GM12864 (cell line): ENCODE data around the gene ELOB.

ENCODE experiments used
- DNase-seq: peaks from one replicate; pipeline ENCODE4 v3.0.0-alpha.2; 2011; ENCODE audit warnings: low read depth
- H3K4me3 ChIP-seq: 2 replicates; pipeline ENCODE4 v1.5.1; 2011; ENCODE audit warnings: mild to moderate bottlenecking, low read depth, low read length, control low read depth
- TF ChIP-seq, protein P1 (sequence below): IDR thresholded peaks from 2 replicates; pipeline ENCODE4 v1.5.1; 2011; ENCODE audit warnings: low read depth, mild to moderate bottlenecking, moderate library complexity, low read length, control low read depth, inconsistent platforms; ENCODE audit errors: missing control alignments

The ELOB gene

DNA sequence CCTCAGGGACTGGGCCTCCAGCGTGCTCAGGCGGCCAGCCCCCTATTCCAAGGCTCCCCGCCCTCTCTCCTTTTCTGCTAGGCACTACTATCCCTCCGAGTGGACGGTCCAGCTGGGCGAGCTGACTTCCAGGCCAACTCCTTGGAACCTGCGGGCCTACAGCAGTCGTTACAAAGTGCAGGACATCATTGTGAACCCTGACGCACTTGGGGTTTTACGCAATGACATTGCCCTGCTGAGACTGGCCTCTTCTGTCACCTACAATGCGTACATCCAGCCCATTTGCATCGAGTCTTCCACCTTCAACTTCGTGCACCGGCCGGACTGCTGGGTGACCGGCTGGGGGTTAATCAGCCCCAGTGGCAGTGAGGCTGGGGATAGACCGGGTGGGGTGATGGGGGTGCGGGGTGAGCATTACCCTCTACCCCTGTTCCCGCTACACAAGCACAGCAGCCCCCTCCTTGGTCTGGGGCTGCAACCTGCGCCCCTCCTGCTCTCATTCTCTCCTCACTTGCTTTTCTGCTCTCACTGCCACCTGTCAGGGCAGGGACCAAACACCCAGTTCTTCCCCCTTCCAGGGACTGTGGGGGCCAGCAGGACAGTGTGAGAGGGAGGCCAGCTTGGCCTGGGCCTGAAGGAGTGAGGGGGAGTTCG lies 22.3 kb upstream of the ELOB start:
- H3K4me3 ChIP-seq, result no peak overlapping the region
- TF ChIP-seq, protein P1, sequence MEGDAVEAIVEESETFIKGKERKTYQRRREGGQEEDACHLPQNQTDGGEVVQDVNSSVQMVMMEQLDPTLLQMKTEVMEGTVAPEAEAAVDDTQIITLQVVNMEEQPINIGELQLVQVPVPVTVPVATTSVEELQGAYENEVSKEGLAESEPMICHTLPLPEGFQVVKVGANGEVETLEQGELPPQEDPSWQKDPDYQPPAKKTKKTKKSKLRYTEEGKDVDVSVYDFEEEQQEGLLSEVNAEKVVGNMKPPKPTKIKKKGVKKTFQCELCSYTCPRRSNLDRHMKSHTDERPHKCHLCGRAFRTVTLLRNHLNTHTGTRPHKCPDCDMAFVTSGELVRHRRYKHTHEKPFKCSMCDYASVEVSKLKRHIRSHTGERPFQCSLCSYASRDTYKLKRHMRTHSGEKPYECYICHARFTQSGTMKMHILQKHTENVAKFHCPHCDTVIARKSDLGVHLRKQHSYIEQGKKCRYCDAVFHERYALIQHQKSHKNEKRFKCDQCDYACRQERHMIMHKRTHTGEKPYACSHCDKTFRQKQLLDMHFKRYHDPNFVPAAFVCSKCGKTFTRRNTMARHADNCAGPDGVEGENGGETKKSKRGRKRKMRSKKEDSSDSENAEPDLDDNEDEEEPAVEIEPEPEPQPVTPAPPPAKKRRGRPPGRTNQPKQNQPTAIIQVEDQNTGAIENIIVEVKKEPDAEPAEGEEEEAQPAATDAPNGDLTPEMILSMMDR, result no peak
- no peak for DNase-seq

DNA sequence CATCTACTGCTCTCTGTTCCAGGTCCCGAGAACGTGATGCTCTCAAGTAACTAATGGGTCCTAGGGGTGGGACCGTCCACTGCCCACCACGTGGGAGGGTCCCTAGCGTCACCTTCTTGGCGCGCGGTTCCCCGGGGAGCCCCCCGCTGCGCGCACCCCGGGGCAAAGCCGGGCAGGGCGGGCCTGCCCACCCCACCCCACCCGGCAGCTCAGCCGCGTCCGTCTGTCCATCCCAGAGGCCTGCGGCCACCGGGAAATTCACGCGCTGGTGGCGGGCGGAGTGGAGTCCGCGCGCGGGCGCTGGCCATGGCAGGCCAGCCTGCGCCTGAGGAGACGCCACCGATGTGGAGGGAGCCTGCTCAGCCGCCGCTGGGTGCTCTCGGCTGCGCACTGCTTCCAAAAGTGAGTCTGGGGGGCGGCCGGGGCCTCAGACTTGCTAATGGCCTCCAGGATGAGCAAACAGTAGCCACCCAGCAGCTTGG lies 21.7 kb upstream of the ELOB start:
- TF ChIP-seq, protein P1, result no peak
- no peak for DNase-seq

DNA sequence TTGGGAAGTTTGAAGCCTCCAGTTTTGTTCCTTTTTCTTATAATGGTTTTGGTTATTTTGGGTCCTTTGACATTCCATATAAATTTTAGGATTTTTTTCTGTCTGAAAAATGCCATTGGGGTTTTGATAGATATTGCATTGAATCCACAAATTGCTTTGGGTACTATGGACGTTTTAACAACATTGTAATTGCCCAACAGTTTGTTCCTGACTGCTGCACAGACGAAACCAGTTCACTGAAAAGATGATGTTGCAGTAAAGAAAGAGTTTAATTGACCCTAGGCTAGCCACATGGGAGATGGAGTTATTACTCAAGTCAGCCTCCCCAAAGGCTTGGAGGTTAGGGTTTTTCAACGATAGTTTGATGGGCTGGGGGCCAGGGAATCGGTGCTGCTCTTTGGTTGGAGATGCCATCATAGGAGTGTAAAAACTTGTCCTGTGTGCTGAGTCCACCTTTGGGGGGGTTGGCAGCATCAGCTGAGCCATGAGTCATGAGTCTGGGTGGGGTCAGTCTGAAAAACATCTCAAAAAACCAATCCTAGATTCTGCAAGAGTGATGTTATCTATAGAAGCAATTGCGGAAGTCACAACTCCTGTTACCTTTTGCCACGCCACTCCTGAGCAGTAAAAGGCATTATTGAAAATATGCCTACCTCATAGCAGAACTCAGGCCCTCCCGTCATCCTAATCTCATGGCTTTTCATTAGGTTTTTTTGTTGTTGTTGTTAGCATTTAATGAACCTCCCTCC lies 18.5 kb upstream of the ELOB start:
- TF ChIP-seq, protein P1, result no peak
- H3K4me3 ChIP-seq, result no peak overlapping the region
- DNase-seq, result no peak

More for the DNA sequence above, 21.7 kb upstream of the ELOB start:
- no peak overlapping the region for H3K4me3 ChIP-seq

DNA sequence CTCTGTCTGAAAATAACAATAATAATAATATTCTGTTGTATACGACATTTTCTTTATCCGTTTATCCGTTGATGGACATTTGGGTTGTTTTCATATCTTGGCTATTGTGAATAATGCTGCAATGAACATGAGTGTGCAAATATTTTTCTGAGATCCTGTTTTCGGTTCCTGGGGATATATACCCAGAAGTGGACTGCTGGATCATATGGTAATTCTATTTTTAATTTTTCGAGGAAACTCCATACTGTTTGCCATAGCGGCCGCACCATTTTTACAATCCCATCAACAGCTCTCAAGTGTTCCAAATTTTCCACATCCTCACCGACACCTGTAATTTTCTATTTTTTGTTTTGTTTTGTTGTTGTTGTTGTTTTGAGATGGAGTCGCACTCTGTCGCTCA lies 15.9 kb upstream of the ELOB start:
- no peak overlapping the region for H3K4me3 ChIP-seq
- TF ChIP-seq, protein P1, result no peak
- DNase-seq, result no peak

DNA sequence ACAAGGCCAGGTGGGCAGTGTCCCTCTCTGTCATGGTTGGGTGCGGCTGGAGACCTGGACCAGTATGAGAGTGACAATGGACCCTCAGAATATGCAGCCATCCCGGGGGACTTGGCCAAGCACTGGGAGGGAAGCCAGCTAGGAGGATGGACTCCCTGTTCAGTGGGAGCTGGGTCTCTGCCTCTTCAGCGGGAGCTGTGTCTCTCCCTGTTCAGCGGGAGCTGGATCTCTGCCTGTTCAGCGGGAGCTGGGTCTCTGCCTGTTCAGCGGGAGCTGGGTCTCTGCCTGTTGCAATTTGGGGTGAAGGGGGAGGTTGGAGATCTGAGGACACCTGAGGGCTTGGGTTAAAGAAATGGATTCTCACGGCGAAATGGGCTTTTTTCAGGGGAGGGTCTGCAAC lies 14.1 kb upstream of the ELOB start:
- TF ChIP-seq, protein P1, result no peak
- no peak for DNase-seq

DNA sequence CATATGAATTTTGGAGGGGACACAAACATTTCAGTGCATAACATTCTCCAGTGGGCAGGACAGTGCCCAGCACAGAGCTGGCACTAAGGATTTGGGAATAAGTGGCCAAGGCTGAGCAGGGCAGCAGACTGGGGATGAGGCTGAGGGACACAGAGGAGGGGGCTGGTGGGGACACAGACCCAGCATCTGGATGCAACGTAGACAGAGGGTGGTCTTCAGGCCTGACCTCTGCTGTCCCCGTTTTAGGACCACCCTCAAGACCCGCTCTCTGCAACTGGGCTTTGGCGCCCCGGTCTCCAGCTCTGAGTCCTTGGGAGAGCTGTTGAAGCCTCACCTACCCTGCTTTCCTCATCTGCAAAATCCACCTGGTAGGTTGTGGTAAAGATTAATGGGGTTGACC lies 13.6 kb upstream of the ELOB start:
- H3K4me3 ChIP-seq, result no peak overlapping the region
- no peak for DNase-seq
- TF ChIP-seq, protein P1, result no peak

More for the DNA sequence above, 14.1 kb upstream of the ELOB start:
- H3K4me3 ChIP-seq, result no peak overlapping the region
